Activated CD4-positive, alpha-beta T cell treated with anti-CD3 and anti-CD28 coated beads, Interleukin-2, Interleukin-4, amounts not matched to agents 100 ng/mL and 50 ng/mL, durations not matched to agents 16 hours and 8 hours (primary cell): ENCODE measurements around the gene STAT4.

Experiments
- DNase-seq: peaks from one replicate; pipeline ENCODE4 v3.0.0-alpha.2; 2020; ENCODE audit warnings: low spot score

STAT4 gene

DNA sequence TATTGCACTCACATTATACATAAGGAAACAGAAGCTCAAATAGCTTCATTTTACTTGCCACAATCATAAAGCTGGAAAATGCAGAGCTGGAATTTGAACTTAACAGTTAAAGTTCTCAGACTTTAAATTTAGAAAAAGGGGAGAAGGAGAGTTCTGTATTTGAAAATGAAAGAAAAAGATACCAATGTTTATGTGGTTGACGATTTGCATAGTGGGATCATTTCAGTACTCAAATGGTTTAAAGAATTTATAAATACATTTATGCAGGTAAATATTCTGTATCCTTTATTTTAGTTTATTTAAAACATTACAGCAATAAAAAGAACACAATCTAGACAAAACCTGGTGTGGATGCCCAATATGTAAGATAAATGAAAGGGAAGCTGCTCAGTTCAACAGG is 25.5 kb upstream of the STAT4 start:
- no peak for DNase-seq

GRCh38 chr2:191174442-191174841 is 23.6 kb upstream of the STAT4 start:
- DNase-seq, result no peak

GRCh38 chr2:191173206-191173605 is 22.4 kb upstream of the STAT4 start:
- no peak for DNase-seq

DNA sequence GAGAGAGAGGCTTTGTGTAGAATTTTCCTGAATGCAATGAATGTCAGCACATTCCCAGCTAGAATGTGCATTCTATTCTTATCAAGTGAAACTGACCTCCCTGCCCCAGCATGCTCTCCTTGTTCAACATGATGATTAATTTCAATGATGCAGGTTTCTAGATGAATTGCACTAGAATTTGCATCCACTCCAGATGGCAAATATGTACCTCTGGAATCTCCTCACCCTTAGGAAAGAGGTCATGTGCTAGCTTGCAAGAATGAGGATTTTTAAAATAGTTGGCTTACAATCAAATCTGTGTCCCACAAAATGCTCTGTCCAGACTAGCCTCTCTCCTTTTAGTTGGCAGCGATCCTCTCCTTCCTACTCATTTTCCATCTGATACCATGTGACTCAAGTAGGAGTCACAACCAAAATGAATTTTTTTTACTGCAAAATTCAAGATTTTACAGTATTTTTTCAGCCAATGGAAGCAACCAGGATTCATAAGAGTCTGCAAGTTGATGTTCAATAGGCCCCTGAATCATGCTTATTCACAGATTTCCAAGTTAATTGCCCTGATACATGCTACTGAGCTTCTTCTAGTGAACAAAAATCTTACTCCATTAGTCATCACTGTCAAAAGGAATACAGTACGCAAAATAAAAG is 21.0 kb upstream of the STAT4 start:
- no peak for DNase-seq

GRCh38 chr2:191171286-191171685 is 20.5 kb upstream of the STAT4 start:
- DNase-seq, result no peak

DNA sequence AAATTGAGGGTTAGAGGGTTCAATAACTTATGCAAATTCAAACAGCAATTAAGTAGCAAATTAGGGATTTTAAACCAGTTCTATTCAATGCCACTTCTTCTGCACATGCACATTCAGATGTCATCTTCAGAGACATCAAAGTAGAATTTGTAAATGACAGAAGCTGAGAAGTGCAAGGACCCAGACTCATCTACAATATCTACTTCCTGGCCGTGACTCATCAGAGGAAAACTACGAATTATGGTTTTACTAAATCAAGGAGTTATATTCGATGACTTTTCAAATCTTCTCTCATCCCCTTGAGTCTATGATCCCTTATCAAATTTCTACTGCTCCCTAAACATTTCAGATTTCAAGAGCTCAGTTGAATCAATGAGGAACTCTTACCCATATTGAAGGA is 20.0 kb upstream of the STAT4 start:
- peak; percentile 52 for DNase-seq

DNA sequence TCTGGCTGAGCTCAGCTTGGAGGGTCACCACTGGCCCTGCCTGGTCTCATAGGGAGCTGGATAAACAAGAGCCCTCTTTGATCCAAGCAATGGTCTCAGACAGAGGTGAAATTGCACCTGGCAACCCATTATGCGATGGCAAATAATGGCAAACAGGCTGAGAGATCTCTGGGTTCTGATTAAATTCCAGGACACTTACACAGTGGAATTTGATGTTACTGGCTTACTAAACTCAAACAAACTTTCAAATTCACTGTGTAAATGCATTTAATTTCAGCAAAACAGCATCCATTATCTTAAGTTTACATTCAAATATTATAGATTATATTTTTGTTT is 19.5 kb upstream of the STAT4 start:
- DNase-seq, result no peak

- no peak for DNase-seq
Measured at GRCh38 chr2:191169456-191170300, 18.9 kb upstream of the STAT4 start.

- no peak for DNase-seq
Measured at GRCh38 chr2:191167766-191168165, 17.0 kb upstream of the STAT4 start.

- DNase-seq, result no peak
Measured at GRCh38 chr2:191166756-191167445, 16.1 kb upstream of the STAT4 start.

GRCh38 chr2:191166111-191166755 is 15.4 kb upstream of the STAT4 start:
- DNase-seq, result no peak

- DNase-seq, result peak; percentile 62
Measured at GRCh38 chr2:191165176-191165643, 14.4 kb upstream of the STAT4 start.

GRCh38 chr2:191158747-191159146 is 8.0 kb upstream of the STAT4 start:
- DNase-seq, result no peak

- no peak for DNase-seq
Measured at GRCh38 chr2:191158193-191158592, 7.4 kb upstream of the STAT4 start.

GRCh38 chr2:191155608-191156071 is 4.8 kb upstream of the STAT4 start:
- peak; percentile 46 for DNase-seq

- DNase-seq, result no peak
Measured at GRCh38 chr2:191153716-191154115, 2.9 kb upstream of the STAT4 start.

DNA sequence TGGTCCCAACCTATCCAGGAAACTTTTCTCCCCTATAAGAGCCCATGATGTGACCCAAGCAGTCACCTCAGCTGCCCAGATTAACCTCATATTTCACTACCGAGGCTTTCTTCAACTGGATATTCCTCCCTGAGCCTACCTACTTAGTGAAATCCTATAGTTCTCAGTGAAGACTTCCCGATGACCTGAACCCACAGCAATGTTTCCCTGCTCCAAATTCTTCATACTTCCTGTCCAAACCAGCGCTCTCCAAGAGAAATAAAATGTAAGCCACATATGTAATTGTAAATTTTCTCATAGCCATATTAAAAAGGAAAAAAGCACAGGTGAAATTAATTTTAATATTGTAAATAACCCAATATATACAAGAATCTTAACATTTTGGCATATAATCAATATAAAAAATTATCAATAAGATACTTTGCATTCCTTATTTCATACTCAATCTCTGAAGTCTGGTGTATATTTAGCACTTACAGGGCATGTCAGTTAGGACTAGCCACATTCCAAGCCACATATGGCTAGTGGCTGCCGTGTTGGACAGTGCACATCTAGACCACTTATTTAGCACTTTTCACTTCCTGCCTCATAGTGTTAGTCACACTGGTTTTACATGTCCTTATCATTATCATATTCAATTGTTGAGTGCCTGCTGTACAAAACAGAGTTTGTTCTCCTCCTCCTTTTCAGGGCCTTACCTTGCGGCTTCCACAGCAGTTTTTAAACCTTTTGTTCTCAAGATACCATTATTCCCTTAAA is 1.9 kb upstream of the STAT4 start:
- DNase-seq, result peak; percentile 63

- DNase-seq, result no peak
Measured at GRCh38 chr2:191151331-191151730, 537 bp upstream of the STAT4 start.

- DNase-seq, result peak; percentile 27
Measured at GRCh38 chr2:191150230-191150599, 579 bp downstream of the STAT4 start.

DNA sequence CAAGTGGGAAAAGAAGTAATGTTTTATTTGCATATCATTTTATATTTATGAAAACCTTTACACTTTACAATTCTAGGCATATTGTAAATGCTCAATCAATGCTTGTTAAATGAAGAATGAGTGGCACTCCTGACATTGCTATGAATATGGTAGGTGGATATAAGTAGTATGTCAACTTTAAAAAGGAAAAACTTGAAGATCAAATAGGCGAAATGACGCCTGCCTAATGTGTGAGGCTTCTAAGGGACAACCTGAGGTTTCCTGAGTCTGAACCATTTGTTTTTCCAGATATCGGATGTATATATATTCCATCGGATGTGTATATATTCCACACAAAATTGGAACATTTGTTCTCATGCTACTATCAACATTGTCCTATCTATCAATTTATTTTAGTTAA is 1.4 kb downstream of the STAT4 start:
- DNase-seq, result no peak

DNA sequence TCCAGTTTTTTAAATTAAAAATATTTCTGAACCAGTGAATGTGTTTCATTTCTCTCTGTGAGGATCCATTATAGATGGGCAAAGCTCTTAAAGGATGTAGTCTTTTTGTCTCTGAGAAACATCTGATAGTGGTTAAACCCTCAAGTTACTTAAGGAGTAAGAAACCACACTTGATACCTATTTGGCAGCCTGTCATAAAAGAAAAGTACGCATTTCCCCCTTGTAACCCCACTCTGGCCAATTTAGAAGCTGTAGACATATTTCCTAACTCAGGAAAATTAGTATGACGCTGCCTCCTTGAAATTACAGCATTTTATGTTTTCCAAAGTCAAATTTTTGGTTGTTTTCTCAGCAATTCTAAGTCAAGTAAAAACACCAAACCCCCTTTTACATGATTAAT is 2.0 kb downstream of the STAT4 start:
- peak; percentile 28 for DNase-seq

- no peak for DNase-seq
Measured at GRCh38 chr2:191148281-191148680, 2.5 kb downstream of the STAT4 start.
